BLaER1 (cell line): ENCODE data around the gene SS18.

Source experiments
- H3K27ac ChIP-seq: shearing (Covaris generic); formaldehyde crosslinking; 2 replicates; pipeline ENCODE4 v1.8.1; 2022
- H3K27me3 ChIP-seq: shearing (Covaris generic); formaldehyde crosslinking; 2 replicates; pipeline ENCODE4 v1.8.1; 2022
- H3K36me3 ChIP-seq: shearing (Covaris generic); formaldehyde crosslinking; 2 replicates; pipeline ENCODE4 v1.8.1; 2022
- H3K4me1 ChIP-seq: shearing (Covaris generic); formaldehyde crosslinking; 2 replicates; pipeline ENCODE4 v1.8.1; 2022
- H3K4me2 ChIP-seq: shearing (Covaris generic); formaldehyde crosslinking; 2 replicates; pipeline ENCODE4 v1.8.1; 2022
- H3K4me3 ChIP-seq: shearing (Covaris generic); formaldehyde crosslinking; 2 replicates; pipeline ENCODE4 v1.8.1; 2022
- H3K9ac ChIP-seq: shearing (Covaris generic); formaldehyde crosslinking; 2 replicates; pipeline ENCODE4 v1.8.1; 2022
- H3K9me3 ChIP-seq: shearing (Covaris generic); formaldehyde crosslinking; 2 replicates; pipeline ENCODE4 v1.8.1; 2022
- H4K20me1 ChIP-seq: shearing (Covaris generic); formaldehyde crosslinking; 2 replicates; pipeline ENCODE4 v1.8.1; 2022
- Cebpa-rat ChIP-seq: shearing (Covaris generic); IDR thresholded peaks from 2 replicates; pipeline ENCODE4 v1.8.1; 2022

The SS18 gene

GRCh38 chr18:26074246-26074645 lies 16.2 kb downstream of the SS18 start:
- peaks cover 55% of the 10 kb centered on the region for H3K36me3 ChIP-seq
- no peak overlapping the region for H3K4me3 ChIP-seq
- no peak overlapping the region for H3K27ac ChIP-seq
- no peak overlapping the region for H3K4me2 ChIP-seq
- H3K4me1 ChIP-seq: no peaks in the 10 kb centered on the region
- H3K9me3 ChIP-seq: peaks cover 15% of the 10 kb centered on the region
- no peak for TF ChIP-seq Cebpa-rat
- H3K27me3 ChIP-seq: no peaks in the 10 kb centered on the region
- H4K20me1 ChIP-seq: no peaks in the 10 kb centered on the region
- no peak overlapping the region for H3K9ac ChIP-seq

DNA sequence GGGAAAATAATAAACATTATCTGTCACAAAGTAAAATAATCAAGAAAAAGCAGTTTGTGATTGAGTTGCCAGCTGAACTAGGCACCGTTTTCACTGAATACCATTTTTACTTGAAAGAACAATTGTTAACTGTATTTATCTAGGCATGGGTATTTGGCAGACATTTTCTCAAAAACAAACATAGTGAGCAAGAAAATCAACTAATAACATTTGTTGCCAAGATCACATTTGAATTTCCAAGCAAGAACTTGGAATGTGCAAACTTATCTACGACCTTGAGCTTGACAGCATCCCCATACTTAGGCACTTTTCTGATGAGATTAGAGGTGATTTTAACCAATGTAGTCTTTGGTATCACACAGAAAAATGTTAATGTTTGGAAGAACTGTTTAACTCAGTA lies 16.7 kb downstream of the SS18 start:
- no peaks in the 10 kb centered on the region for H3K27me3 ChIP-seq
- H3K9ac ChIP-seq: no peak overlapping the region
- no peak overlapping the region for H3K4me2 ChIP-seq
- H3K9me3 ChIP-seq: peaks cover 15% of the 10 kb centered on the region
- peaks cover 55% of the 10 kb centered on the region for H3K36me3 ChIP-seq
- no peaks in the 10 kb centered on the region for H3K4me1 ChIP-seq
- H3K27ac ChIP-seq: no peak overlapping the region
- TF ChIP-seq Cebpa-rat: no peak
- H4K20me1 ChIP-seq: no peaks in the 10 kb centered on the region
- H3K4me3 ChIP-seq: no peak overlapping the region

DNA sequence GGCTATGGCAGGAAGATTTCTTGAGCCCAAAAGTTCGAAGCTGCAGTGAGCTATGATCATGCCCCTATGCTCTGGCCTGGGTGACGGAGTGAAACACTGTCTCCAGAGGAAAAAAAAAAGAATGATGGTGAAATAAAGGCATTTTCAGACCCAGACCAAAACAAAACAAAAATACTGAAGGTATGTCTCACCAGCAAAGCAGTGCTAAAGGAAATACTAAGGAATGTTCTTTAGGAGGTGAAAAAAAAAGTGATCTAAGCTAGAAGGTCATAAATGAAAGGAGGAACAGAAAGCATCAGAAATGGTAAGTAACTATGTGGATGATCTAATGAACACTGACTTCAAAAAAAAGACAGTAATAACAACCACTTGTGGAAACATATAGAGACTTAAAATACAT lies 18.7 kb downstream of the SS18 start:
- Histone ChIP-seq H3K4me2 (no peak overlapping the region), H3K9ac (no peak overlapping the region), H3K27me3 (no peaks in the 10 kb centered on the region), H4K20me1 (no peaks in the 10 kb centered on the region), H3K4me1 (0 out of 2 replicates have a peak, but pooled peaks cover 4% of the 10 kb centered on the region), H3K27ac (no peak overlapping the region), H3K36me3 (peaks cover 64% of the 10 kb centered on the region), H3K9me3 (peaks cover 15% of the 10 kb centered on the region), H3K4me3 (no peak overlapping the region)
- TF ChIP-seq Cebpa-rat: no peak

DNA sequence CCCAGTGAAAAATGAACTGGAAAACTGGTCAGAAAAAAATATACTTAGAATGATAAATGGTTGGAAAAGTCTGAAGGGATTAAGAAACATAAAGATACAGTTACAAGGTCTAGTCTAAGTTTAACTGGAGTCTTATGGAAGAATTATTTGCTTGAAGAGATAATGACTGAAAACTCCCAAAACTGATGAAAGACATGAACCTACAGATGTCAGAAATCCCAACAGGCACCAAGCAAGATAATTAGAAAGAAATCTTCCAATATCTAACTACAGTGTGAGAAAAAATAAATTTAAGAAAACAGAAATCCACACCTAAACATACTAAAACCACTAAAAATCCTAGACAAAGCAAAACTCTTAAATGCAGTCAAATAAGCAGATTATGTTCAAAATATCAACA lies 19.4 kb downstream of the SS18 start:
- H3K9me3 ChIP-seq: peaks cover 15% of the 10 kb centered on the region
- H3K27me3 ChIP-seq: no peaks in the 10 kb centered on the region
- H3K27ac ChIP-seq: no peak overlapping the region
- no peak for TF ChIP-seq Cebpa-rat
- peaks cover 61% of the 10 kb centered on the region for H3K36me3 ChIP-seq
- H4K20me1 ChIP-seq: no peaks in the 10 kb centered on the region
- no peak overlapping the region for H3K4me2 ChIP-seq
- H3K9ac ChIP-seq: no peak overlapping the region
- no peak overlapping the region for H3K4me3 ChIP-seq
- H3K4me1 ChIP-seq: 0 out of 2 replicates have a peak, but pooled peaks cover 4% of the 10 kb centered on the region

DNA sequence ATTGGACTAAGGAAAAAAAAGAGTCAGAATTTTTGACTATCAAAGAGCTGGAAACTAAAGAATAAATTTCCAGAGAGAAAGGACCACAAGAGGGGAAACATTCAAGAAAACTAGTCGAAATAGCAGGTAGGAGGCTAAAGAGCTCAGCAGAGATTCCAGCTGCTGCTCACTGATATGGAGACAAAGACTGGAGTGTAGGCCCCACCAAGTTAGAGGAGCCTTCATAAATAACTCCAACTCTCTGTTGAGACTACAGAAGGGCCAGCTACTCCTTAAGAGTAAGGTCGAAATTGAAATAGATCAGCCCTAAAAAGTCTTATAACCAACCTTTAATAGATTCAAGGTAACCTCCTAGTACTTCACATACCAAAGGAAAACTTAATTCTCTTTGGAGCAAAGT lies 31.1 kb downstream of the SS18 start:
- H3K4me1 ChIP-seq: peaks cover 4% of the 10 kb centered on the region; the same call in 1 of the 2 replicates
- H3K9ac ChIP-seq: no peak overlapping the region
- H3K36me3 ChIP-seq: peaks cover 48% of the 10 kb centered on the region
- no peak overlapping the region for H3K27ac ChIP-seq
- H3K4me2 ChIP-seq: no peak overlapping the region
- H4K20me1 ChIP-seq: 0 out of 2 replicates have a peak, but pooled peaks cover 5% of the 10 kb centered on the region
- no peak for TF ChIP-seq Cebpa-rat
- H3K9me3 ChIP-seq: no peaks in the 10 kb centered on the region
- no peaks in the 10 kb centered on the region for H3K27me3 ChIP-seq
- H3K4me3 ChIP-seq: no peak overlapping the region

DNA sequence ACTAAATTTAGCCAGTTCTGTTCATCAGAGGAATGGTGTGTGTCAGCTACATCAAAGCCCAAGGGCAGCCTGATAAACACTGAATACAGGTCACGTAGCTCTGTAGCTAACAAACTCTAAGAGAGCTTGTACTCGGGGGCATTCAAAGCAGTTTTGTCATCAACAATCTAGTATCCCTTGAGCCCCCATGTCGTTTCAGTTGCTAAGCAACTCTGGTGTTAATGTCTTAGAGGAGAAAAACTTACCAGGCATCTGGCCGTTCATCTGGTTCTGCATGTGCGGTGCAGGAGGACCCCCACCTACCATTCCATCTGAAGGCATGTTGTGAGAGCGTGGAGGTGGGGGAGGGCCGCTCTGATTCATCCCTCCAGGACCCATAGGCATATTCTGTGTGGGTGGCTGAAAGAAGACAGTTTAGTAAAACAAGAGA lies 33.1 kb downstream of the SS18 start:
- H3K27me3 ChIP-seq: no peaks in the 10 kb centered on the region
- no peaks in the 10 kb centered on the region for H3K9me3 ChIP-seq
- no peak overlapping the region for H3K27ac ChIP-seq
- H4K20me1 ChIP-seq: 0 out of 2 replicates have a peak, but pooled peaks cover 5% of the 10 kb centered on the region
- no peak overlapping the region for H3K9ac ChIP-seq
- no peak overlapping the region for H3K4me2 ChIP-seq
- H3K4me1 ChIP-seq: peaks cover 4% of the 10 kb centered on the region; the same call in 1 of the 2 replicates
- no peak for TF ChIP-seq Cebpa-rat
- peaks cover 58% of the 10 kb centered on the region for H3K36me3 ChIP-seq
- no peak overlapping the region for H3K4me3 ChIP-seq

- H3K27me3 ChIP-seq: no peaks in the 10 kb centered on the region
- H3K36me3 ChIP-seq: peaks cover 61% of the 10 kb centered on the region
- H3K27ac ChIP-seq: no peak overlapping the region
These were observed 34.1 kb downstream of the SS18 start for GRCh38 chr18:26056291-26056690.

DNA sequence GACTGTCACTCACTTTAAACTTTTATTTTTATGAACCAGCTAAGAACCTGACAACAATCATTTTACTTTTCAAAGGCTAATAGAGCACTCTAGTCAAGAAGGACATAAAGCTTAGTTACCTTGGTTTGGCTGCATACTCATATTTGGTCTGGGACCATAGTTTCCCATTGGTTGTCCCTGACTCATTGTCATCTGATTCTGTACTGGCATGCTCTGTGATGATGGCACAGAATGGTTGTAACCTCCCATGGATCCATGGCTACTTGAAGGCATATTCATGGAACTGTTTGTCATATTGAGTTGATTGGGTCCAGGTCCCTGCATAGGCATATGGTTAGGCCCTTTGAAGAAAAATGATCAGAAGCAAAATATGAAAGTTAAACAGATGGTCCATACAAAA lies 37.9 kb downstream of the SS18 start:
- Histone ChIP-seq H3K9me3 (no peaks in the 10 kb centered on the region), H3K4me2 (no peak overlapping the region), H3K4me1 (no peaks in the 10 kb centered on the region), H4K20me1 (no peaks in the 10 kb centered on the region), H3K9ac (no peak overlapping the region), H3K27ac (no peak overlapping the region), H3K27me3 (no peaks in the 10 kb centered on the region), H3K36me3 (peaks cover 66% of the 10 kb centered on the region), H3K4me3 (no peak overlapping the region)
- TF ChIP-seq Cebpa-rat: no peak

More at GRCh38 chr18:26056291-26056690, 34.1 kb downstream of the SS18 start:
- no peak overlapping the region for H3K9ac ChIP-seq
- no peaks in the 10 kb centered on the region for H3K9me3 ChIP-seq
- no peak for TF ChIP-seq Cebpa-rat
- 0 out of 2 replicates have a peak, but pooled peaks cover 5% of the 10 kb centered on the region for H4K20me1 ChIP-seq
- H3K4me1 ChIP-seq: no peaks in the 10 kb centered on the region
- no peak overlapping the region for H3K4me3 ChIP-seq
- no peak overlapping the region for H3K4me2 ChIP-seq

GRCh38 chr18:26051843-26052242 lies 38.6 kb downstream of the SS18 start:
- H3K4me2 ChIP-seq: no peak overlapping the region
- H4K20me1 ChIP-seq: no peaks in the 10 kb centered on the region
- no peak for TF ChIP-seq Cebpa-rat
- H3K9me3 ChIP-seq: no peaks in the 10 kb centered on the region
- no peaks in the 10 kb centered on the region for H3K27me3 ChIP-seq
- H3K36me3 ChIP-seq: peaks cover 64% of the 10 kb centered on the region
- no peak overlapping the region for H3K9ac ChIP-seq
- H3K4me3 ChIP-seq: no peak overlapping the region
- H3K4me1 ChIP-seq: no peaks in the 10 kb centered on the region
- H3K27ac ChIP-seq: no peak overlapping the region

GRCh38 chr18:26046419-26047077 lies 43.9 kb downstream of the SS18 start:
- H4K20me1 ChIP-seq: no peaks in the 10 kb centered on the region
- no peaks in the 10 kb centered on the region for H3K27me3 ChIP-seq
- H3K27ac ChIP-seq: no peak overlapping the region
- H3K36me3 ChIP-seq: peaks cover 38% of the 10 kb centered on the region
- no peak for TF ChIP-seq Cebpa-rat
- no peaks in the 10 kb centered on the region for H3K4me1 ChIP-seq
- H3K4me3 ChIP-seq: no peak overlapping the region
- no peak overlapping the region for H3K9ac ChIP-seq
- H3K9me3 ChIP-seq: no peaks in the 10 kb centered on the region
- no peak overlapping the region for H3K4me2 ChIP-seq
